ENCODE data around the gene RIPK1.

- TF ChIP-seq POLR2A (IDR thresholded peaks at IDR 0.05; ENCODE audit: low read depth, low read length) (no peak), EZH2 (IDR thresholded peaks at IDR 0.05; ENCODE audit: borderline replicate concordance, low read depth, low read length, severe bottlenecking) (no peak), MYC (IDR thresholded peaks at IDR 0.05; ENCODE audit: low read depth, low read length) (no peak), CTCF (IDR thresholded peaks at IDR 0.05; ENCODE audit: extremely low read depth in 1 of 2, insufficient read depth in 1 of 2, low read depth in 1 of 2, low read length in 2 of 2) (no peak), POLR2AphosphoS5 (IDR thresholded peaks at IDR 0.05; ENCODE audit: insufficient read depth, low read depth, low read length) (no peak)
Observed at GRCh38 chr6:3135668-3136291, 67.5 kb downstream of the RIPK1 start.
